Left ventricle myocardium inferior (tissue), 1 donor: ENCODE data around the gene KIRREL3. TPM values are rescaled to one million over a fixed set of nuclear protein-coding genes. Genes with fewer than 3 reads are reported as not detected.

Source experiments
- DNase-seq: peaks from one replicate; pipeline ENCODE4 v3.0.0-alpha.2; 2020
- H3K27ac ChIP-seq: fragments of 200-600 bp; replicated peaks from 2 replicates; pipeline ENCODE4 v1.8.0; 2021
- H3K27me3 ChIP-seq: fragments of 200-600 bp; 2 replicates; pipeline ENCODE4 v1.8.0; 2021; ENCODE audit warnings: low read depth
- H3K36me3 ChIP-seq: fragments of 200-600 bp; 2 replicates; pipeline ENCODE4 v1.8.0; 2021
- H3K4me1 ChIP-seq: fragments of 200-600 bp; 2 replicates; pipeline ENCODE4 v1.8.0; 2021
- H3K4me3 ChIP-seq: fragments of 200-600 bp; 2 replicates; pipeline ENCODE4 v1.8.0; 2021; ENCODE audit warnings: mild to moderate bottlenecking, moderate library complexity
- H3K9me3 ChIP-seq: fragments of 200-600 bp; replicated peaks from 2 replicates; pipeline ENCODE4 v1.8.0; 2021
- intact Hi-C: fragments of 100-400 bp; cut with micrococcal nuclease; formaldehyde crosslinking; loops from one replicate; pipeline ENCODE4 v1.11.0; 2022
- total RNA-seq: library from RNA; stranded (reverse); fragmentation: NEBNext Ultra II Directional; extraction: Animal tissue kit (Norgen Biotek cat#: 25700); gene quantifications from one replicate; pipeline ENCODE4 v1.2.1, GENCODE V29; 2021
- TF ChIP-seq, protein P1 (sequence below): fragments of 200-600 bp; IDR thresholded peaks from 2 replicates; pipeline ENCODE4 v1.8.0; 2021; ENCODE audit warnings: antibody characterized with exemption, mild to moderate bottlenecking, borderline replicate concordance
- donor health status: DM: no; HTN: yes; CAD: no; lungs with severe emphysema.

The KIRREL3 gene
- total RNA-seq, 1 donor from 2014 or later = 0.74 TPM

DNA sequence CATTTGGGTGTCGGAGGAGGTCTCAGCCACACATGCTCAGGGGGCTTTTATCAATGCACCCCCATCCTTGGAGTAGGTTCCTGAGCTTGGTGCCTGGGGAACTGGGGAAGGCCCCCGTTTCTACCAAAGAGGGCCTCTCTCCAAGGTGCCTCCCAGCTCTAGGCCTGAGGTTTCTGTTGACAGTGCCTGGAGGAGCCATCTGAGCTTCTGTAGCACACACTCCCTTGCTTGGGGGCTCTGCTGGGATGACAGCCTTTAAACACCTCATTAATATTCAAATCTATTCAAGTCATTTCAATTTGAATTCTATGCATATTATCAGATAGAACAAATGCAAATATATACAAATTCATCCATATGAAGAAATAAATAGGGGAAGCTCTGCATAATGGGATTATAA, 18.9 kb downstream of the KIRREL3 start:
- TF ChIP-seq, protein P1, sequence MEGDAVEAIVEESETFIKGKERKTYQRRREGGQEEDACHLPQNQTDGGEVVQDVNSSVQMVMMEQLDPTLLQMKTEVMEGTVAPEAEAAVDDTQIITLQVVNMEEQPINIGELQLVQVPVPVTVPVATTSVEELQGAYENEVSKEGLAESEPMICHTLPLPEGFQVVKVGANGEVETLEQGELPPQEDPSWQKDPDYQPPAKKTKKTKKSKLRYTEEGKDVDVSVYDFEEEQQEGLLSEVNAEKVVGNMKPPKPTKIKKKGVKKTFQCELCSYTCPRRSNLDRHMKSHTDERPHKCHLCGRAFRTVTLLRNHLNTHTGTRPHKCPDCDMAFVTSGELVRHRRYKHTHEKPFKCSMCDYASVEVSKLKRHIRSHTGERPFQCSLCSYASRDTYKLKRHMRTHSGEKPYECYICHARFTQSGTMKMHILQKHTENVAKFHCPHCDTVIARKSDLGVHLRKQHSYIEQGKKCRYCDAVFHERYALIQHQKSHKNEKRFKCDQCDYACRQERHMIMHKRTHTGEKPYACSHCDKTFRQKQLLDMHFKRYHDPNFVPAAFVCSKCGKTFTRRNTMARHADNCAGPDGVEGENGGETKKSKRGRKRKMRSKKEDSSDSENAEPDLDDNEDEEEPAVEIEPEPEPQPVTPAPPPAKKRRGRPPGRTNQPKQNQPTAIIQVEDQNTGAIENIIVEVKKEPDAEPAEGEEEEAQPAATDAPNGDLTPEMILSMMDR = no peak
- peaks cover 3% of the 10 kb centered on the region for H3K9me3 ChIP-seq
- no peaks in the 10 kb centered on the region for H3K36me3 ChIP-seq
- peaks cover 97% of the 10 kb centered on the region for H3K27me3 ChIP-seq
- no peak for DNase-seq
- no peak overlapping the region for H3K4me3 ChIP-seq
- H3K4me1 ChIP-seq = no peaks in the 10 kb centered on the region
- H3K27ac ChIP-seq = no peak overlapping the region
- intact Hi-C loops = no loop called here

DNA sequence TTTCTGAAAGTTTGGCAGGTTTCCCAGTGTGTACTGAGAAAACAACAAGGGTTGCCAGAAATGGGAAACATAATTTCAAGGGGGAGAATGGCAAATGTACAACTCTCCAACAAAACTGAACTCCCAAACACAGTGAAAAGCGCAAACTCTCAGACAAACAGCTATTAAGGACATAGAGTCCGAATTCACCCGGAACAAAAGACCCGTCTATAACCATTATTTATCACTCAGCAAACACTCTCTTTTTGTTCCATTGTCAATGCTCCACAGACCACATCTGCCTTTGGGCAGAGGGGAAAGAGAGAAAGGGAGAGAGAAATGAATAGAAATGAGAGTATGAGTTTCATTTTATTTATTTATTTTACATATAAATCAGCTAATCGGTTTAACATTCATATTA, 21.7 kb downstream of the KIRREL3 start:
- Histone ChIP-seq H3K27ac (no peak overlapping the region), H3K9me3 (peaks cover 3% of the 10 kb centered on the region), H3K36me3 (no peaks in the 10 kb centered on the region), H3K27me3 (peaks cover 95% of the 10 kb centered on the region), H3K4me1 (no peaks in the 10 kb centered on the region), H3K4me3 (no peak overlapping the region)
- intact Hi-C loops = no loop called here
- TF ChIP-seq, protein P1 = no peak
- no peak for DNase-seq

DNA sequence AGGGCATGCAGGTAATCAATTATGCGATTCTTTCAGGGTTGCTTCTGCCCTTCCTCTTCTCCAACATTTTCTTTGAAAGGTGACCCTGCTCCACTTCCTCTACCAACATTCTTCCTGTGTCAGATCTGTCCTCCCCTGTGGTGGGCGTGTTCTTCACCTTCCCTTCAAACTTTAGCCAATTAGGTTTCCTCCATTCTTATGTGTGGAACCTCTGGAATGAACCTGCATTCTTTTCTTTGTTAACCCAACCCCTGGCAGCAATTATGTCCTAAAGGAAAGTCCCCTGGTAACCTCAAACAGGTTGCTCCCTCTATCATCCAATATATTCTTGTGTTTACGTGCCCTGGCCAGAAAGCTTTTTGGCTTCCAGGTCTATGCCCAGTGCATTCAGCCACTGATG, 22.4 kb downstream of the KIRREL3 start:
- TF ChIP-seq, protein P1 = no peak

DNA sequence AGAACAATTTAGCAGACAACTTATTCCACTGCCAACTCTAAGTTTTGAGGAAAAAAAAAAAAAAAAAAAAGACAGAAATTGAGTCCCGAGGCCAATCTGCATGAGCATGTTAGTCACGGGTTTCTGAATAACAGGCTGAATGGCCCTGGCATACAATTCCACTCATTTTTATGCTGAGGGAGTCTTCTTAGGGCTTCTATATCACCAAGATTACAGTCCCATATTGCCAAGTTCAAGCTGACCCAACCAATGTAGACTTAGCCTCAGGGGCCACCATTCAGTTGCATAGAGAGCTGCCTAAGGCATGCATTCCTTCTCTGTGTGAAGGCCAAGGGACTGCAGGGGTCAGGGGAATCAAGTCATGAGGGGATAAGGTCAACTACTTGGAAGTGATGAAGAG, 27.5 kb downstream of the KIRREL3 start:
- H3K4me1 ChIP-seq = no peaks in the 10 kb centered on the region
- H3K36me3 ChIP-seq = no peaks in the 10 kb centered on the region
- intact Hi-C loops = no loop called here
- peaks cover 79% of the 10 kb centered on the region for H3K27me3 ChIP-seq
- TF ChIP-seq, protein P1 = no peak
- DNase-seq = no peak
- H3K9me3 ChIP-seq = peaks cover 5% of the 10 kb centered on the region
- H3K27ac ChIP-seq = no peak overlapping the region
- H3K4me3 ChIP-seq = no peak overlapping the region

More for the DNA sequence above, 22.4 kb downstream of the KIRREL3 start:
- no peak overlapping the region for H3K4me3 ChIP-seq
- intact Hi-C loops = no loop called here
- H3K4me1 ChIP-seq = no peaks in the 10 kb centered on the region
- H3K27me3 ChIP-seq = peaks cover 91% of the 10 kb centered on the region
- H3K36me3 ChIP-seq = no peaks in the 10 kb centered on the region
- DNase-seq = no peak
- H3K27ac ChIP-seq = no peak overlapping the region
- H3K9me3 ChIP-seq = no peaks in the 10 kb centered on the region

DNA sequence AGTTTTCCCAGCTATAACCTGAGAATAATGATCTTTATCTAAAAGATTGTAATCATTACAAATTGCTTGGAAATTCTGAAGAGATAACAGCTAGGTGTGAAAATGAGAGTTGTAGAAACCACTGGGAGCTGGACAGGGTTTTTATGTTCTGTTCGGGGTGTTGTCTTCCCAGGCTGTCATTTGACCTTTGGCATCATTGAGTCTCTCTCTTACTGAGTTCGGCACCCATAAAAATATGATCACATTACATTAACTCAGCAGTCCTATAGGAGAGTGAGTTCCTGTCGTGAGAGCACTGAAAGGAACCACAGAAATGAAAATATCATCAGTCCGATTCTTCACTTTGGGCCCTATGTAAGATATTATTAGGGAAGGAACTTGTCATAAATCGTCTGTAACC, 29.3 kb downstream of the KIRREL3 start:
- no peak for DNase-seq
- H3K4me1 ChIP-seq = no peaks in the 10 kb centered on the region
- TF ChIP-seq, protein P1 = no peak
- H3K9me3 ChIP-seq = peaks cover 5% of the 10 kb centered on the region
- no peak overlapping the region for H3K4me3 ChIP-seq
- no peaks in the 10 kb centered on the region for H3K36me3 ChIP-seq
- H3K27ac ChIP-seq = no peak overlapping the region
- intact Hi-C loops = no loop called here
- peaks cover 81% of the 10 kb centered on the region for H3K27me3 ChIP-seq
